Esophagus squamous epithelium (tissue), 5 donors: ENCODE data around the gene ATP8A2. TPM values are rescaled to one million over a fixed set of nuclear protein-coding genes. Genes with fewer than 3 reads are reported as not detected.

Experiments
- DNase-seq: peaks from one replicate; lab custom pipeline; 2025; lab: John Stamatoyannopoulos, UW
- H3K27ac ChIP-seq, 4 donors: fragments of 200-600 bp; sonication (generic); one replicate each; pipeline ENCODE4 v1.5.1; 2016 to 2019; ENCODE audit warnings: mild to moderate bottlenecking in 1 of 4
- H3K27me3 ChIP-seq, 4 donors: fragments of 200-600 bp; sonication (generic); 1 replicate in 3 of 4; 2 replicates in 1 of 4; pipeline versions ENCODE4 v1.5.1 to v1.6.0; 2017 to 2021; ENCODE audit warnings: antibody characterized with exemption in 1 of 4
- H3K36me3 ChIP-seq, 3 donors: fragments of 200-600 bp; sonication (generic); one replicate each; pipeline ENCODE4 v1.5.1; 2016 to 2019
- H3K4me1 ChIP-seq, 3 donors: fragments of 200-600 bp; sonication (generic); one replicate each; pipeline ENCODE4 v1.5.1; 2017 to 2019
- H3K4me3 ChIP-seq, 4 donors: fragments of 200-600 bp; sonication (generic); 1 replicate in 3 of 4; 2 replicates in 1 of 4; pipeline ENCODE4 v1.5.1; 2016 to 2019; ENCODE audit warnings: mild to moderate bottlenecking in 2 of 4, moderate library complexity in 1 of 4
- H3K9me3 ChIP-seq, 3 donors: fragments of 200-600 bp; sonication (generic); one replicate each; pipeline ENCODE4 v1.5.1; 2016 to 2019
- POLR2A ChIP-seq, 4 donors: fragments of 450-650 bp; IDR thresholded peaks; one replicate each; pipeline ENCODE4 v1.6.1; 2017; ENCODE audit warnings: antibody characterized with exemption in 4 of 4, mild to moderate bottlenecking in 4 of 4, moderate library complexity in 3 of 4
- WGBS, 2 donors: methylation state at CpG; one replicate each; pipeline ENCODE4 v1.1.5; 2018; 5-methylcytosine and 5-hydroxymethylcytosine counted together
- intact Hi-C: fragments of 100-400 bp; cut with DNase I; formaldehyde crosslinking; loops from one replicate; pipeline ENCODE4 v1.15.0; 2022
- total RNA-seq, 4 donors: library from RNA; depleted of rRNA; stranded (reverse); fragments of >200 nt; gene quantifications; one replicate each; pipeline ENCODE4 v1.1.0, GENCODE V29; 2016
- TF ChIP-seq, protein P1 (sequence below), 6 experiments: fragments of 450-650 bp in 4 of 6; fragments of 200-600 bp in 2 of 6; sonication (generic) in 2 of 6; IDR thresholded peaks; one replicate each; pipeline ENCODE4 v1.5.1; 2016 to 2019; ENCODE audit warnings: antibody characterized with exemption in 6 of 6, mild to moderate bottlenecking in 4 of 6, moderate library complexity in 4 of 6
- donor health status: DM: yes; HTN: yes; CAD: no.

ATP8A2 gene
- total RNA-seq, 4 donors from 2014 or later = not detected

DNA sequence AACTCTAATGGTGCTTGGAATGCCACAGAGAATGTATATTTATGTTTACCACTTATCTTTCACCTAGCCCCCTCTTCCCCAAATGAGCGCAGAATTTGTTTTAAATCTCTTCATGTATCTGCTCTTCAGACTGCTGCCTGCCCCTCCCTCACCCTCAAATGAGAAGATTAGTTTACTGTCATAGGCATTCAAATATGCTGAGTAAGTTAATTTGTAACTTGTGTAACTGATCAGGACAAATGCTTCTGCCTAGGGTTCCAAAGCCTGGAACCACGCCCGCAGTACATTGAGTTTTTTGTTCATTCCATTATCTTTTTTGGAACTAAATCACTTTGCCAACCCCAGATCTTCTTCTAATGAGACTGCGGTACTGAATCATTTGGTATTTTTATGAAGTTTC lies 74.5 kb downstream of the ATP8A2 start:
- H3K4me3 ChIP-seq = no peak overlapping the region
- no peak overlapping the region for H3K27ac ChIP-seq
- no peaks in the 10 kb centered on the region for H3K4me1 ChIP-seq
- WGBS, 2 donors = 77 to 89% methylated on average over 4 of the region's 4 CpGs
- TF ChIP-seq, protein P1, sequence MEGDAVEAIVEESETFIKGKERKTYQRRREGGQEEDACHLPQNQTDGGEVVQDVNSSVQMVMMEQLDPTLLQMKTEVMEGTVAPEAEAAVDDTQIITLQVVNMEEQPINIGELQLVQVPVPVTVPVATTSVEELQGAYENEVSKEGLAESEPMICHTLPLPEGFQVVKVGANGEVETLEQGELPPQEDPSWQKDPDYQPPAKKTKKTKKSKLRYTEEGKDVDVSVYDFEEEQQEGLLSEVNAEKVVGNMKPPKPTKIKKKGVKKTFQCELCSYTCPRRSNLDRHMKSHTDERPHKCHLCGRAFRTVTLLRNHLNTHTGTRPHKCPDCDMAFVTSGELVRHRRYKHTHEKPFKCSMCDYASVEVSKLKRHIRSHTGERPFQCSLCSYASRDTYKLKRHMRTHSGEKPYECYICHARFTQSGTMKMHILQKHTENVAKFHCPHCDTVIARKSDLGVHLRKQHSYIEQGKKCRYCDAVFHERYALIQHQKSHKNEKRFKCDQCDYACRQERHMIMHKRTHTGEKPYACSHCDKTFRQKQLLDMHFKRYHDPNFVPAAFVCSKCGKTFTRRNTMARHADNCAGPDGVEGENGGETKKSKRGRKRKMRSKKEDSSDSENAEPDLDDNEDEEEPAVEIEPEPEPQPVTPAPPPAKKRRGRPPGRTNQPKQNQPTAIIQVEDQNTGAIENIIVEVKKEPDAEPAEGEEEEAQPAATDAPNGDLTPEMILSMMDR (IDR thresholded peaks at IDR 0.05) = no peak
- TF ChIP-seq POLR2A (IDR thresholded peaks at IDR 0.05) = no peak
- peaks cover 0 to 5% (median 0%) of the 10 kb centered on the region in 4 donors for H3K27me3 ChIP-seq
- intact Hi-C loops = no loop called here
- no peaks in the 10 kb centered on the region for H3K9me3 ChIP-seq
- DNase-seq = no peak
- H3K36me3 ChIP-seq = no peaks in the 10 kb centered on the region

DNA sequence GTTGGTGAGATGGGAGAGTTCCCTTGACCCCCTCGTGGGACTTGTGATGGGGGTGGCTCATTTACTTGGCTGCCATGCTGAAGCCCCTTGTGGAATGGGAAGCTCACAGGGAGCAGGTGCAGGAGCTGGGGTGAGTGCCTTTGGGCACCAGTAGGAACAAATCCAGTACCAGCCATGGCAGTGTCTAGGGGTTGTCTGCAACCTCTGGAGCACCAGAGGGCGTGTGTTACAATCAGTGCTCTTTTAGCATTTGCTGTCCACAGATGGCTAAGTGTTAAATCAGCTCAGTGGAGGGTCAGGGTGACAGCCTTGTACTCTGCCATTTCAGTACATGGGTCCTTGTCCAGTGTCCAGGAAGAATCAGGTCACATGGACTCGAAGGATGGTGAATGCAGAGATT lies 75.6 kb downstream of the ATP8A2 start:
- intact Hi-C loops = no loop called here

DNA sequence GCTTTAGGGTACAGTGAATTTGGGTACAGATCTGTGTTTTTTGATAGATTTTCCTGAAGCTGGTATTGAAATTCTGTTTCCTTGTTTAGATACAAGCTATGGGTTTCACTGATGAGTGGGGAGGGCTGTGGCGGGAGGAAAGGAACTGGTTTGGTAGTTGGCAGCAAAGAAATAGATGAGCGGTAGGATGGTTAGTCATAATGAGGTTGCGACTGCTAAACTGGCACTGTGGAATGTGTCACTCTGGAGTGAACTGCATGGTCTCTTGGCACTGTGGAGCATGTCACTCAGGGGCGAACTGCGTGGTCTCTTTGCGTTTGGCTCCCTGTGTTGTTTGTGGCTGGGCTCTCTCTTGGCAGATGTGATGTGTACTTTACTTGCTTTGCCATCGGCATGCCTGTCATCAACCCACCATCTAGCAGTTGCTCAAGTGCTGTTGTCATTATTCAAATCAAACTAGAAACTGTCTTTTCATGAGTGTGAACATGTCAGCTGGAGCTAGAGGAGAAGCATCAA lies 82.1 kb downstream of the ATP8A2 start:
- DNase-seq = no peak
- no peaks in the 10 kb centered on the region for H3K4me1 ChIP-seq
- TF ChIP-seq, protein P1 (IDR thresholded peaks at IDR 0.05) = no peak
- no peak for TF ChIP-seq POLR2A (IDR thresholded peaks at IDR 0.05)
- 70 to 86% methylated on average over 7 of the region's 7 CpGs for WGBS, 2 donors
- intact Hi-C loops = no loop called here
- H3K27ac ChIP-seq = no peak overlapping the region
- H3K36me3 ChIP-seq = no peaks in the 10 kb centered on the region
- no peaks in the 10 kb centered on the region for H3K9me3 ChIP-seq
- H3K4me3 ChIP-seq = no peak overlapping the region
- H3K27me3 ChIP-seq = no peaks in the 10 kb centered on the region

More for the DNA sequence above, 75.6 kb downstream of the ATP8A2 start:
- H3K4me1 ChIP-seq = no peaks in the 10 kb centered on the region
- 49 to 51% methylated on average over 2 of the region's 3 CpGs for WGBS, 2 donors
- H3K27me3 ChIP-seq = peaks cover 0 to 5% (median 0%) of the 10 kb centered on the region in 4 donors
- H3K4me3 ChIP-seq = no peak overlapping the region
- H3K27ac ChIP-seq = no peak overlapping the region
- no peaks in the 10 kb centered on the region for H3K9me3 ChIP-seq
- H3K36me3 ChIP-seq = no peaks in the 10 kb centered on the region
- DNase-seq = no peak
- TF ChIP-seq, protein P1 (IDR thresholded peaks at IDR 0.05) = no peak
- TF ChIP-seq POLR2A (IDR thresholded peaks at IDR 0.05) = no peak

DNA sequence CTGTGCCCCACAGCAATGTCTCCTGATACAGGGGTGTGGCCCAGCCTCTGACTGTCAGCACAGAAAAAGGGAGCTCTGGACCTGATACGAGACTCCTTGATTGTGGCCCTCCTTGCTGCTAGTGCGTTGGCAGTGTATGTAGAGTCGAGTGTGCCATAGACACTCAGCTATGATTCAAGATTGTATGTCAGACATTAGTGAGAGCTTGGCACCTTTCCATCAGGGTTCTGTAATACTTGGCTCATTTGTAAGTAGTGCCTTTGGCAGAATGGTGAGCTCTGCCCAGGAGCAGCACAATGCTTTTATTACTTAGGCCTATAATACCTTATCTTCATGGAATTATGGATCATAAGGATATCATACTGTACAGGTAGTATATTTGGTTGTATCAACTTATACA lies 83.4 kb downstream of the ATP8A2 start:
- intact Hi-C loops = no loop called here
- H3K4me3 ChIP-seq = no peak overlapping the region
- no peak for DNase-seq
- no peaks in the 10 kb centered on the region for H3K36me3 ChIP-seq
- TF ChIP-seq, protein P1 (IDR thresholded peaks at IDR 0.05) = no peak
- no peak for TF ChIP-seq POLR2A (IDR thresholded peaks at IDR 0.05)
- H3K9me3 ChIP-seq = no peaks in the 10 kb centered on the region
- no peaks in the 10 kb centered on the region for H3K4me1 ChIP-seq
- no peaks in the 10 kb centered on the region for H3K27me3 ChIP-seq
- no peak overlapping the region for H3K27ac ChIP-seq
- WGBS, 2 donors = 44 to 76% methylated on average over 2 of the region's 3 CpGs

DNA sequence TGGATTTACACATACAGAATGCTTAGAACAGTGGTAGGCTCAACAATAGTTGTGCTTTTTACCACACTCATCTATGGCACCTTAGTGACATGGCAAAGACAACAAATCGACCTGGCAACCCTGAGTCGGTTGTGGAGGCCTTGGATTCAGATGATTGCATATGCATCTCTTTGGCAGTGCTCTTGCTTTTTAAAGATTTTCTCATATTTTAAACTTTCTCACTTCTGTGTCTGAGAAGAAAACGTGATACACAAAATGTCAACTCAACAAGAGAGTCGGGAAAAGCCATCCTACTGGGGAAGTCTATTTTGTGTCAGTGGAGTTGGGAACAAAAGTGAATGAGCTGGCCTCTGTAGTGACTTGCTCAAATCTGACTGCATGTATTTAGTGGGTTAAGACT lies 85.8 kb downstream of the ATP8A2 start:
- intact Hi-C loops = no loop called here
- DNase-seq = no peak
- H3K27ac ChIP-seq = no peak overlapping the region
- no peaks in the 10 kb centered on the region for H3K36me3 ChIP-seq
- TF ChIP-seq POLR2A (IDR thresholded peaks at IDR 0.05) = no peak
- TF ChIP-seq, protein P1 (IDR thresholded peaks at IDR 0.05) = no peak
- no peaks in the 10 kb centered on the region for H3K27me3 ChIP-seq
- H3K9me3 ChIP-seq = no peaks in the 10 kb centered on the region
- no peaks in the 10 kb centered on the region for H3K4me1 ChIP-seq
- H3K4me3 ChIP-seq = no peak overlapping the region
- WGBS, 2 donors = 45 to 70% methylated on average over 4 of the region's 4 CpGs
